GM18909 (cell line): Measurements from ENCODE around the gene UMPS.

ENCODE experiments used
- ATAC-seq: cut with Tn5 transposase; IDR thresholded peaks from one replicate; pipeline ENCODE4 v1.9.1; 2021; ENCODE audit warnings: mild to moderate bottlenecking; ENCODE audit not compliant: unreplicated experiment, poor library complexity

The UMPS gene

DNA sequence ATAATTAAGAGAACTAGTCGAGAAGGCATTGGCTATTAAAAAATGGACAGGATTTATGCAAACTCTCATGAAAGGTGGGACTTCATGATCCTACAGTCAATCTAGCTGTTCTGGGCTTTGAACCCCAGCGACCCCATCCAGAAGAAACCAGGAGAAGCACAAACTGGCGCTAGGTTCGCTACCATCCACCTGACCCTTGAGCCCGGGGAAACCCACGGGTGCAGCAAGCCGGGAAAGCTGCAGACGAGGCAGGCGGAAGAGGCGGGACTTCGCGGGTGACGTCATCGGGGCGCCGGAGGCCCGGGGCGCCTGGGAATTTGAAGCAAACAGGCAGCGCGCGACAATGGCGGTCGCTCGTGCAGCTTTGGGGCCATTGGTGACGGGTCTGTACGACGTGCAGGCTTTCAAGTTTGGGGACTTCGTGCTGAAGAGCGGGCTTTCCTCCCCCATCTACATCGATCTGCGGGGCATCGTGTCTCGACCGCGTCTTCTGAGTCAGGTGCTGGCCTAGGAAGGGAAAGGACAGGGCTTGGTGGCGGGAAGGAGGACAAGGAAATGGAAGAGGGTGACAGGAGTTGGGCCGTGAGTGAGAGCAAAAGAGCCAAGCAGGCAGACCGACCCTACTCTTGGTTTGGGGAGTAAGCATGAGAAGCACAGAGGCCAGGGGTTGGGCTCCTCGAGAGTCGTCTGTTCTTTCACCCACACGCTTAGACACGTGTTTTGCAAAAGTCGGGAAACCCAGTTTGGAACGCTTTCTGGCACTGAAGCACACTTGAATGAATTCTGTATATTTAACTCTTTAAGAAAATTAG, at the start of gene UMPS:
Gene UMPS, plus strand, starts transcription at position 324 of the 812 bp plus-strand sequence. Its CDS starts 20 bp downstream, at position 344.
- peak; percentile 92 for ATAC-seq

DNA sequence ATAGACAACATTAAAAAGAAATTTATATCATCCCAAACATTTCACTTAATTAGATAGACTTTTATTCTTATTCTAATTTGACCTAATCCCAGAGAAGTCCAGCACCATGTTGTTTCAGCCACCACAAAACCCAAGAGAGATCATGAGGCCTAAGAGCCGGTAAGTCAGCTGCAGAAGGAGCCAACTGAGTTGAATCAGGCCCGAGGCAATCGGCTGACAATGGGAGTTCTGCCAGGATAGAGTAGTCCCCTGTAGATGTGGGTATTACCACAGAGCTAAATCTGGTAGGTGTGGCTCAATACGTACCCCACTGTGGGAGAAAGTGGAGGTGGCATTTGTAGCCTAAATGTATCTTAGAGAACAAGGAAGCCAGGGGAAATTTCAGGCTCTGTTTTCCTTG, 49.7 kb upstream of the UMPS start:
- no peak for ATAC-seq

DNA sequence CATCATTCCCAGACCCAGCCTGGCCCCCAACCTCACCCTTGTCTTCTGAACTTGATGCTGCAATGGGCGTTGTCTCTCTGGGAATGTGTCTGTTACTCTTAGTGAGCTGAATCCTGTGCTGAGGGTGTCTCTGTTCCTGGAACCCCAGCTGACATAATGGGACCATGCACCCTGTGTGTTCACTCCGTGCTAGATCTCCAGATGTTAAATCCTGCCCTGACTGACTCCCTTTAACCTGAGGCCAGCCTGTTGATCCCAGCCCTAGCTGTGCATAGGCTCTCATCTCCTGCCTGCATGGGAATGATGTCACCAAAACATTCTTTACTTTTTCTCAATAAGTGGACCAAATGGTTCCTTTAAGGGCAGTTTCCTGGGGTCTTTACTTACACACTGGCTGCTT, 48.0 kb upstream of the UMPS start:
- ATAC-seq, result no peak

DNA sequence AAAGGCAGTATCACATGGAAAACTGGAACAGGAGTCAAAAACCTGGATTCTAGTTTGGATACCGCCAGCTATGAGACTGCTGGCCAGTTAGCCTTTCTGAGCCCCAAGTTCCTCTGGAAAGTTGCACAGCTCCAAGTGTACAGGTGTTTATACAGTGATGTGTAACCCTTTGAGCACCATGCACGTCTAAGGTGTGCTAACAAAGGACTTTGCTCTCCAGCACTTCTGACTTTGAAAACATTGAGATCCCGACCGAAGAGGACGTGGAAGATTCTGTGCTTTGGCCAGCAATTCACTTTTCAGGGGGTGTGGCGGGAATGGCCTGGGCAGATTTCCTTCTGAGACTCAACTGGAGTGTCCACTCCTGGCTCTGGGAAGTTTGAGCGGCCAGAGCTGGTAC, 45.8 kb upstream of the UMPS start:
- no peak for ATAC-seq

DNA sequence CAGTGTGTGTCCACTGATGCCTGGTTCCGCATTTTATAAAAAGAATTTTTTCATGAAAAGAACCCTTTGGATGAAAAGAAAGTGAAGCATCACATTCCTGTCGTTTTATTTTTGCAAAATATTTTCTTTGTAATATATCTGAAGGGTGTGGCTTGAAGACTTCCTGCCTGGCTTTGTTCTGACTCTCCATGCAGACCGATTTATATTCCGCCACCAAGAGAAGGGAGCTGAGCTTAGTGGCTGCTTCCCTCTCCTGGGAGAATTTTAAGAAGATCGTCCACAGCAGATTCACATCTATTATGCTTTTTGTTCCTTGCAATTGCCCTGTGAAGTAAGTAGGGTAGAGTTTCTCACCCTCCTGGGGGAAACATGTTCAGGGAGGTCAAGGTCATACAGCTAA, 45.2 kb upstream of the UMPS start:
- ATAC-seq, result no peak

DNA sequence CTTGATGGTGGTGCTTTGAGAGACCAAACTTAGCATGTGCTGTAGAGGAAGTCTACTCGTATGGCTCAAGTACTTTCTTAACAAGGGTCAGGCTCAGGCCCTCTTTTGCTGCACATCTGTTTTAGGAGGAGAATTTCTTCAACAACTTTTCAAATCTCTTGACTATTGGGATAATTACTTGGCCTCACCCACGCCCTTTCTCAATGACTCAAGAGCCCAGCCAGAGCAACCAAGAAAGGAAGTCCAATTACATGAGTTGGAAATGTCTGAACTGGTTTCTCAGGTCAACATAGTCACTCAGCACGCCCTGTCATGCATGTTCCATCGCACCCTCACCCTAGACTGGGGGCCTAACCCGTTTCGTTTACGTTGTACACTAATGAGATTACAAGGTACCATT, 44.8 kb upstream of the UMPS start:
- ATAC-seq, result no peak

DNA sequence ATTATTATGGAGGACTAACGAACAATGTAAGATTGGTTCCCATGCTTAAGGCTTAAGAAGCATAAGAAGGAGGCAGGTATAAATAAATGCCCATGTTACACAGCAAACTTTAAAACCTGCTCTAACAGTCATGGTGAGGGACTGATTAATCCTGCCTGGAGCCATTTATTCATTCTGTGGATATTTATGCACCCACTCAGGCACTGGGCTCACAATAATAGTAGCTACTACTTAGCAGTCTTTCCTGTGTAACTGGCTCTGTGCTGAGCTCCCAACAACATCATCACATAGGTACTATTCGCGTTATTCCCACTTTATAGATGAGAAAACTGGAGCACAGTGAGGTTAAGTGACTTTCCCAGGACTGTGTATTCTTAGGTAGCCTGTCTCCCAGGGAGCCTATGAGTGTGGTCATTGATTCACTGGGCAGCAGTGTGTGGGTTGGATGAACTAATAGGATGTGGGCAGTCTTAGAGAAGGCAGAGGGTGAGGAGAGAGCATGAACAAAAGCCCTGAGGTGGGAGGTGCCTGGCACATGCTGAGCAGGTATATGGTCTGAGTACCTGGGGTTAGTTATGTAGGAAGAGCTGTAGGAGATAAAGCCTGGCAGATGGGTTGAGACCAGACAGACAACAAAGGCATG, 44.1 kb upstream of the UMPS start:
- ATAC-seq, result no peak

DNA sequence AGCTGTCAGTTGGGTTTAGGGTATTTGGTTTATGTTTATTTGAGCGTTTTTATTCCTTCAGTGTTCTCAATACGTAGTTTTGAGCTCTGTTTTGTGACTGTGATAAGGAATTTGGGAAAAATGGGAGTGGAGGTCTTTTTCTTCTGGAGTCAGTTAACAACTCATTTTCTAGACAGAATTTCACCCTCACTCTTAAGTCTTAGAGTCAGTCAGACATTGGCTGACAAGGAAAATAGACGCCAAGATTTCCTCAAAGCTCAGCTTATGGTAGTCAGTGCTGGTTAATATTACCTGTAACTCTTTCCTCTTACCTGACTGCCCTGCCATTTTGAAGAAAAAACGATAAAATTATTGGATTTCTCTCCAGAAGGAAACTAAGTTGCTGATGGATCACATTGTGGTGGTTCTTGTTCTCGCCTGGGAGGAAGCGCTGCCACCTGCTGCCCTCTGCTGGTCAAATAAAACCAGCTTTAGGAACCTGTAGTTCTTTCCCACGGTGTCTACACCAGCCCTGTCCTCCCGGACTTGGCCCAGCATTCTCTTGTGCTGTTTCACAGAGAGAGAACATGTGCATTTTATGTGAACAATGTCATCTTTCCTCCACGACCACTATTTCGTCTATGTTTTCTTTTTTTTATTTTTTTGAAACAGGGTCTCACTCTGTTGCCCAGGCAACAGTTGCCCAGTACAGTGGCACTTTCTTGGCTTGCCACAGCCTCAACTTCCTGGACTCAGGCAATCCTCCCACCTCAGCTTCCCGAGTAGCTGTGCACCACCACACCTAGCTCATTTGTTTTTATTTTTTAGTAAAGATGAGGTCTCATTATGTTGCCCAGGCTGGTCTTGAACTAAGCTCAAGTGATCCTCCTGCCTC, 41.4 kb upstream of the UMPS start:
- ATAC-seq, result no peak

DNA sequence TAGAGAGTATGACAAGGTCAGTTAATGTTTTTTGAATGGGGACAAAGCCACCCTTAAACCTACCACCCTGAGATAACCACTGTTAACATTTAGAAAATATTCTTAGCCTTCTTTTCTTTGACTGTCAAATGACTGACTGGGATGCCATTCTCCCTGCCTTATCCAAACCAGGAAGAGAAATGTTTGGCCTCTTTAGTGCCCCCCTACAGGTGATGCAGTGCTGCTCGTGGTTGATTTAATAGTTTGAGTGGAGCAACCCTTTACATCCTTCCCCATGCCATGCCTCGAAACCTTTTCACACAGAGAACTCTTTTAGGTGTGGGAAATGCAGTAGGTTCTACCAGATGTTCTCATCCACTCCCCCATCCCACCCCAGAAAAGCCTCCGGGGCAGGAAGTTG, 38.7 kb upstream of the UMPS start:
- ATAC-seq, result no peak

DNA sequence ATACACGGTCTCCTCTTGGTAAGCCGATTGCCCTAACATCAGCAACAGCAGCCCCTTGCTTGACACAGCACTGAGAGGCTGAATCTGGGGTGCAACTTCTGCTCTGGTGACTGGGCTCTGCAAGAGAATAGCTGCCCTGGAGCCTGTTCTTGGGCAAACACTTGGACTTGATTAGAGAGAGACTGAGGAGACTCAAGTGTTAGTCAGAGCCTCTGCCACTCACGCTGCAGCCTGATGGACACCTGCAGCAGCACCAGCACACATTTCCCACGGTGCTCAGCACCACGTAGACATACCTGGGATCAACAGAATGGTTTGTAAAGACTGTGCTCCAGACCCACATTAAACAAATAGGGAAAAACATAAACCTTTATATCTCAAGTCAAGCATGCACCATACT, 35.8 kb upstream of the UMPS start:
- ATAC-seq, result no peak

DNA sequence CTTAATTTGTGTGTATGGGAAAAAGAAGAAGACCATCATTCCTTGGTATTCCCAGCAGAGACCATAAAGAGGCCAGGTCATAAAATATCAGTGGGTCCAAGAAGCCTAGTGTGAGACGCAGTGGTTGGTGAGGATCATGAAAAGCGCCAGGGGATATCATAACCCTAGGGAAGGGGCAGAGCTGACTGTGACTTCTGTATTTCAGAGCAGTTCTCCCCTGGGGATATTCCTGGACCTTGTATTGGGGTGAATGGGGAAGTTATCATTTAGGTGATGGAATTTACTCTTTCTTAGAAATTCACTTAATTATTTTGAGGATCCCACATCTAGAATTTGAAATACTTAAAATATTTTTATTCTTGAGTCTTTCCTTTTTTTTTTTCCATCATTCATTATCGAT, 34.9 kb upstream of the UMPS start:
- ATAC-seq, result no peak

DNA sequence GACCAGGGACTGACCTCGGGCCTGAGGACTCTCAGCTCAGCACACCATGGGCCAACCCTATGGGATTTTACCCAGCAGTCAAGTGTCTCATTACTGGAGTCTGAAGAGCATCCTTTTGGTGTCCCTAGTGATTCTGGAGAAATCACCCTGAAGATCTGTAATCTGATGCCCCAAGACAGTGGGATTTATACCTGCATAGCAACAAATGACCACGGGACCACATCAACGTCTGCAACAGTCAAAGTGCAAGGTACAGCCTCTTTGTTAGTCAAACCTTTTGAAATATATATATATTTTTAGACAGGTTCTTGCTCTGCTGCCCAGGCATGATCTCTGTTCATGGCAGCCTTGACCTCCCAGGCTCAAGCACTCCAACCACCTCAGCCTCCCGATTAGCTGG, 34.2 kb upstream of the UMPS start:
- ATAC-seq, result no peak

DNA sequence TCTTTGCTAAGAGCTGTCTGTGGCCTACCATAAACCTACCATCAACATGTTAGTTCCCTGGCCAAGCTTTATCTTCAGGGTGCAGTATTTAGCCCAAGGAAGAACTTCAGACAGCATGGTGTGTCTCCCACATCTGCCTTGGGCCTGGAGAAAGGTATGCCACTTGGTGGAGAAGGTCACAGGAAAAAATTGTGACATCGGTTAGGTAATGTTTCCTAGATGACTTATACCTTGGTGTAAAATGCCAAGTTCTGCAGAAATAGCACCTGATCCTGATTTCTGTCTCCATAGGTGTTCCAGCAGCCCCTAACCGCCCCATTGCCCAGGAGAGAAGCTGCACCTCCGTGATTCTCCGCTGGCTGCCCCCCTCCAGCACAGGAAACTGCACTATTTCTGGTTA, 33.0 kb upstream of the UMPS start:
- no peak for ATAC-seq

DNA sequence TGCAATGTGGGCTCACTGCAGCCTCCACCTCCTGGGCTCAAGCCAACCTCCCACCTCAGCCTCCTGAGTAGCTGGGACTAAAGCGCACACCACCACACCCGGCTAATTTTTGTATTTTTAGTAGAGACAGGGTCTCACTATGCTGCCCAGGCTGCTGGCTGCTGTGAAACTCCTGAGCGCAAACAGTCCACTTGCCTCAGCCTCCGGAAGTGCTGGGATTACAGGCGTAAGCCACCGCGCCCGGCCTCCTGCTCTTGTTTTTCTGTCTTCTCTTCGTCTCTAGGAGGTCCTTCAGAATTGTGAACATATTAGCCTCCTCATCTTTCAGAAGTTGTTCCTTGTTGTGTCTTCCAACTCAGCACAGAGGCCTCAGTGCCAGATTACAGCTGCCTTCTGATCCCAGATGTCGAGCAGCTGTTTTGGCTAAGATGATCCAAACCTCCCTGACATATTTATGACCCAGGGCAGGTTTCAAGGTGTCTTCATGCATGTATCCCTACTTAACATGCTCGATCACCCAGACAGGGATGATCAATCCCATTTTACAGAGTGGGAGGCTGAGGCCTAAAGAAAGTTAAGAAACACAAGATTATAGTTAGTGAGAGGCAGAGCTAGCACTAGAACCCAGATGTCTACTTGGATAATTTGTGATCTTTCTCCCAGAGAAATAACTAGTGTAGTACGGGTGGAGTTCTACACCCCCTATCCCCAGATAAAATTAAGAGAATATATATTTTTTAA, 32.1 kb upstream of the UMPS start:
- no peak for ATAC-seq

DNA sequence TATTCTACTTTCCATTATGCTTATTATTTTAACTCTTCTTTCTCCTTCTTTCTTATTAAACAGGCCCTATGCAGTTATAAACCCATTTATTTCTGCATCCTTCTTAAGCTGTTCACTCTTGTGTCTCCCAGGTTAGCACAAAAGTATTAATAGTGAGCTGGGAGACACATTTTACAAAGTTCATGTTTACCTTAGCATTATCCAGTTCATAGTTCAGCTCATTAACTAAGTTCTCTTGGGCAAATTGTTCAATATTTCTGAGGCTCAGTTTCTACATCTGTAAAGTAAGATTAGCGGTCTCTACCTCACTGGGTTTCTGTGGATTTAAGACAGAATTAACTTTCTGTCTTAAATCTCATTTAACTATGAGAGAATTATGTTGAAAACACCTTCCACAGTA, 31.2 kb upstream of the UMPS start:
- no peak for ATAC-seq

DNA sequence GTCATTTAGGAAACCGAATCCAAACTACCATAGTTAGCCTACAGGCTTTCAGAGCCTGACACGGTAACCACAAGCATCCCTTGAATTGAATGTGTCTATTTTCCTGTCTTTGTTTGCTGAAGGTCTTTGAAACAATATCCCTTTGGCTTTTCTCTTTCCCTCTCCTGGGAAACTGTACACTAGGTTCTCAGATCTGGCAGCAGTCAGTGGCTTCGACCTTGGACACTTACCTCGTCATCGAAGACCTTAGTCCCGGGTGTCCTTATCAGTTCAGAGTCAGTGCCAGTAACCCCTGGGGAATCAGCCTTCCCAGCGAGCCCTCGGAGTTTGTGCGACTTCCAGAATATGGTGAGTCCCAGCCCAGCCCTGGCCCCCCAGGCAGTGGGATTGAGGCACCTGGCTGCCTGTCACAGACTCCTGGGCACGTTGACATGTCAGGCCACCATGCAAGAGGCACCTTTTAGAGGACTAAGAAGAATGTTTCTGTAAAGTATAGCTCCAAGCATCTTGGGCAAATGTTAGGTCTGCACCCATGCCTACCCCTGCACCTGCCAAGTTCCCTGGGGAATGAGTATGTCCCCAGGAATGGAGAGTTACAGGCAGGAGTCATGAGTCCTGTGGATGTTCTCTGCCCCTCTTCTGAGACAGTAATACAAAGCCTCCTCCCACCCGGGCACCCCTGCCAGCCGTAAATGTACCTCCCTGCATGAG, 30.4 kb upstream of the UMPS start:
- ATAC-seq, result no peak

DNA sequence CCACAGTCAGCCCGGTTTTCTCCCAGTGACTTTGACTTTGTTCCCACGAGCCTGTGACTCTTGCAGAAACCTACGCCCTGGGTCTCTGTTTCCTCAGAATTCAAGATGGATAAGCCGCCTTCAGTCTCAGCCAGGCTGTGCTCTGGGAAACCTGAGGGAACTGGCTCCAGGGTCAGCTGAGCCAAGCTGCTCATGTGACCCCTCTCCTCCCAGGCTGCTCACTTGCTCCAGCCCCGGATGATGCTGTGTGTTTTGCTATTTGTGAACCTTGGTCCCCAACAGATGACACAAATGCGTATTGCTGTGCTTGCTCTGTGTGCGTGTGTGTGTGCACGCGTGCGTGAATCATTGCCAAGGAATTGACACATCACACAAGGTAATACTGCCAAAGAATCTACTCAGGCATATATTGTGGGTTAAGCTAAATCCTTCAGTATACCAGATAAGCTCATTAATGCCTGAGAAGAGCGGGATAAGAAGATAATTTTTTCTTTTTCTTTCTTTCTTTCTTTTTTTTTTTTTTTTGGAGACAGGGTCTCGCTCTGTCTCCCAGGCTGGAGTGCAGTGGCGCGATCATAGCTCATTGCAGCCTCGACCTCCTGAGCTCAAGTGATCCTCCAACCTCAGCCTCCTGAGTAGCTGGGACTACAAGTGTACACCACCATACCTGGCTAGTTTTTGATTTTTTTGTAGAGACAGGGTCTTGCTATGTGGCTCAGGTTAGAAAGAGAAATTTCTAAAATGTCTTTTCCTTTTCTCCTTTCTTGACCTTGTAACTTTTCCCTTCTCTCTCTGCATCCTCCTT, 29.2 kb upstream of the UMPS start:
- ATAC-seq, result no peak

DNA sequence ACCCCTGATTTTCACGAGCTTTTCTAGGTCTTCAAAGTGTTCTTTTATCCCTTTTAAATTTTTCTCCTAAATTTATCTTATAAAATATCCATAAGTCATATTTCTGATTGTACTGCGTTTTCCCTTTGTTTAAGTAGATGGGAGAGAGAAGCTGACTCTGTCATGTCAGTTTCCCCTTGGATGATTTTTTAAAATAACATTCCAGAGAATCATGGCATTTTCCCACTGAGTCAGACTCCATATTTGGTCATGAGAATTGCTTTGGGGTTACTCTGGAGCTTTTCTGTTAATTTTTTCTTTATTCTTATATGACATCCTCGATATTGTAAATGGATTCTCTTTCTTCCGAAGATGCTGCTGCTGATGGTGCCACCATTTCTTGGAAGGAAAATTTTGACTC, 28.6 kb upstream of the UMPS start:
- ATAC-seq, result no peak

DNA sequence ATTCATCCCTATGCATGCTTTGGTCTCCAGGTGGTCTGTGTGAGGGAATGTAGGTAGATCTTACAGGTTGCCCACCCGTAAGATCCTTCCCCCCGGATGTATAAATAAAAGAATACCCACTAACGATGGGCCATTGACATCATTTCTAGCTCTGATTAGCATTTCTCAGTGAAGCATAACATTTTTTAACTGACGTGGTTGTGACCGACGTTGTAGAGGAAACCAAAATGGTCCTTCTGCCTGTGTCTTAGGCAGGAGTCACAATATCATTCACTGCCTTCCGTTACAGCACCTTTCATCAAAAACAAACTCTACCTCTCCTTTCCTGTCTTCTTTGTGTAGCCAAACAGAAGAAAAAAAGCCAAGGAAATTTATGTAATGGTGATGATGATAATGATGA, 27.3 kb upstream of the UMPS start:
- no peak for ATAC-seq
